ENCODE measurements around the gene ZBTB45.

The ZBTB45 gene

DNA sequence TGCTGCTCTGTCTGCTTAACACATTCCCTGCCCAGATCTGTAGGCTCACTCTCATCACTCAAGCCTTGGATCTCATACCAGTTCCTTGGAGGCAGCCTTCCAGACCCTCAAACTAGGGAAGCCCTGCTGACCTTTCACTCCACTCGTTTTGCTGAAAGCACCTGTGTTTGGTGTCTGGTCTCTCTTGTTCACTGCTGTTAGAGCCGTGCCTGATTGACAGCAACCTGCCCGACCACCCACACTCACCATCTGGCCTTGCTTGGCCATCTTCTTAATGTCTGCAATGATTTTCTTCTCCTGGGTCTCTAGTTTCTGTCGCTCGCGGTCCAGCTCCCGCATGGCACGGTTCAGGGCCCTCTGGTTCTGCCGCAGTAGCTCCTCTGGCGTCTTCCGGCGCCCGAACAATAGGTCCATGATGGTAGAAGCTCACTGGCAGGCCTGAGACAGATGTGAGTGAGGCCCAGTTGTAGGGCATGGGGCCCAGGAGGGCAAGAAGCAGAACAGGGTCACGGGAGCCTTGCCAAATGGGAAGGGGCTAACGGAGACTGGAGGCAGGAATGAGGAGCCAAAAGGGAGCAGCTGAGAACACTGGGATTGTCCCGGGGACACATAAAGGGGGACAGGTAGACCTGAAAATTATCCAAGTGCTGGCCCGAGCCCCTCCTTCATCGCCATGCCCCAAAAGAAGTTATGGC is 34.3 kb upstream of the ZBTB45 start:
- Histone ChIP-seq H3K9me3 (ENCODE audit: control insufficient read depth in 2 of 2, low read length in 2 of 2) (no peaks in the 10 kb centered on the region), H3K4me1 (ENCODE audit: control insufficient read depth, insufficient read depth, low read length) (peaks cover 44% of the 10 kb centered on the region), H3K9ac (ENCODE audit: low read length in 2 of 2) (peak overlapping the region; percentile 95 to 97), H3K36me3 (ENCODE audit: control insufficient read depth in 2 of 2, insufficient read depth in 2 of 2, low read length in 2 of 2) (peaks cover 46 to 48% of the 10 kb centered on the region in 2 donors), H3K27me3 (ENCODE audit: control insufficient read depth in 1 of 2, insufficient read depth in 2 of 2, low read length in 2 of 2) (no peaks in the 10 kb centered on the region), H3K27ac (ENCODE audit: low read length) (peak overlapping the region; percentile 95), H3K4me3 (ENCODE audit: low read length in 2 of 2) (peak overlapping the region; percentile 84 to 98)

GRCh38 chr19:58552655-58553054 is 33.0 kb upstream of the ZBTB45 start:
- H3K9me3 ChIP-seq (ENCODE audit: control insufficient read depth in 2 of 2, low read length in 2 of 2), result no peaks in the 10 kb centered on the region
- no peak overlapping the region for H3K4me3 ChIP-seq (ENCODE audit: low read length in 2 of 2)
- peaks cover 58 to 61% of the 10 kb centered on the region in 2 donors for H3K36me3 ChIP-seq (ENCODE audit: control insufficient read depth in 2 of 2, insufficient read depth in 2 of 2, low read length in 2 of 2)
- H3K9ac ChIP-seq (ENCODE audit: low read length in 2 of 2), result no peak overlapping the region
- peaks cover 41% of the 10 kb centered on the region for H3K4me1 ChIP-seq (ENCODE audit: control insufficient read depth, insufficient read depth, low read length)
- H3K27me3 ChIP-seq (ENCODE audit: control insufficient read depth in 1 of 2, insufficient read depth in 2 of 2, low read length in 2 of 2), result no peaks in the 10 kb centered on the region
- H3K27ac ChIP-seq (ENCODE audit: low read length), result no peak overlapping the region

- peaks cover 39% of the 10 kb centered on the region for H3K4me1 ChIP-seq (ENCODE audit: control insufficient read depth, insufficient read depth, low read length)
- no peaks in the 10 kb centered on the region for H3K9me3 ChIP-seq (ENCODE audit: control insufficient read depth in 2 of 2, low read length in 2 of 2)
- H3K27me3 ChIP-seq (ENCODE audit: control insufficient read depth in 1 of 2, insufficient read depth in 2 of 2, low read length in 2 of 2), result no peaks in the 10 kb centered on the region
- H3K27ac ChIP-seq (ENCODE audit: low read length), result no peak overlapping the region
- peaks cover 64 to 65% of the 10 kb centered on the region in 2 donors for H3K36me3 ChIP-seq (ENCODE audit: control insufficient read depth in 2 of 2, insufficient read depth in 2 of 2, low read length in 2 of 2)
- no peak overlapping the region for H3K9ac ChIP-seq (ENCODE audit: low read length in 2 of 2)
- no peak overlapping the region for H3K4me3 ChIP-seq (ENCODE audit: low read length in 2 of 2)
These were observed 32.2 kb upstream of the ZBTB45 start for GRCh38 chr19:58551577-58552471.

DNA sequence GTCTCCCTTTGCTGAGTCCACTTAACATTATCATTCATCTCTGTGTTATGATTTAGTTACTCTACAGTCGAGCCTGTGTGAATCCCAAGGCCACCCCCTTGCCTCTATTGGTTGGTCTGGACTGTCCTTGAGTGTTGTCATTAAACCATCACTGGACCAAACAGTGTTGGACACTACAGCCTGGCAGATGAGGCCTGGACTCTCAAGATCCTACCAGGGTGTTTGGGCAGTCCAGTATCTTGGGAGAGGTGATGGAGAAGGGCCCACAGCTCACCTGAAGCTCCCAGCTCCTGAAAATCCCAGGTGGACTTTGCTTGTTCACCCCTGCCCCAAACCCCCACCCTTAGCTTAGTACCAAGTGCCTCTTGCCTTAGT is 31.5 kb upstream of the ZBTB45 start:
- Histone ChIP-seq H3K4me3 (ENCODE audit: low read length in 2 of 2) (no peak overlapping the region), H3K9me3 (ENCODE audit: control insufficient read depth in 2 of 2, low read length in 2 of 2) (no peaks in the 10 kb centered on the region), H3K27me3 (ENCODE audit: control insufficient read depth in 1 of 2, insufficient read depth in 2 of 2, low read length in 2 of 2) (no peaks in the 10 kb centered on the region), H3K4me1 (ENCODE audit: control insufficient read depth, insufficient read depth, low read length) (peaks cover 39% of the 10 kb centered on the region), H3K27ac (ENCODE audit: low read length) (no peak overlapping the region), H3K36me3 (ENCODE audit: control insufficient read depth in 2 of 2, insufficient read depth in 2 of 2, low read length in 2 of 2) (peaks cover 58 to 61% of the 10 kb centered on the region in 2 donors), H3K9ac (ENCODE audit: low read length in 2 of 2) (no peak overlapping the region)

DNA sequence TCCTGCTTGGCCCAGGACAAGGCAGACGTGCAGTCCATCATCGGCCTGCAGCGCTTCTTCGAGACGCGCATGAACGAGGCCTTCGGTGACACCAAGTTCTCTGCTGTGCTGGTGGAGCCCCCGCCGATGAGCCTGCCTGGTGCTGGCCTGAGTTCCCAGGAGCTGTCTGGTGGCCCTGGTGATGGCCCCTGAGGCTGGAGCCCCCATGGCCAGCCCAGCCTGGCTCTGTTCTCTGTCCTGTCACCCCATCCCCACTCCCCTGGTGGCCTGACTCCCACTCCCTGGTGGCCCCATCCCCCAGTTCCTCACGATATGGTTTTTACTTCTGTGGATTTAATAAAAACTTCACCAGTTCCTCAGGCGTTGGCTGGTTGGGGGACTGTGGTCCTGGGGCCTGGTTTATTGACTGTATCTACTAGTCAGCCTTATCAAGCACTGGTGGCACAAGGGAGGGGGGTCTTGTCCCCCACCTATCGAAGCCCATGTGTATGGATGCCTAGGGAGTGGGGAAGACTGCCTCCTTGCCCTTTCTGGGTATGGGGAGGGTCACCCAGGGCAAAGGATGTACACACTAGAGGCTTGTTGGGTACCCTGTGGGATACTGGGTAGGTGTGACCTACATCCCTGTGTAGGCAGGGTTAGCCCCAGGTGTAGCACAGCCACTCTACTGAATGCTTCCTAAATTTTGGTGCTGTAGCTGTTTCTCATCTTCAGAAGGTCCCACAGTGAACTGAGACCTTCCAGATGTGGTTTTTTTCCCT is 30.9 kb upstream of the ZBTB45 start:
- Histone ChIP-seq H3K36me3 (ENCODE audit: control insufficient read depth in 2 of 2, insufficient read depth in 2 of 2, low read length in 2 of 2) (peaks cover 58 to 62% of the 10 kb centered on the region in 2 donors), H3K9ac (ENCODE audit: low read length in 2 of 2) (no peak overlapping the region), H3K9me3 (ENCODE audit: control insufficient read depth in 2 of 2, low read length in 2 of 2) (no peaks in the 10 kb centered on the region), H3K4me3 (ENCODE audit: low read length in 2 of 2) (no peak overlapping the region), H3K4me1 (ENCODE audit: control insufficient read depth, insufficient read depth, low read length) (peaks cover 42% of the 10 kb centered on the region), H3K27ac (ENCODE audit: low read length) (no peak overlapping the region), H3K27me3 (ENCODE audit: control insufficient read depth in 1 of 2, insufficient read depth in 2 of 2, low read length in 2 of 2) (no peaks in the 10 kb centered on the region)

DNA sequence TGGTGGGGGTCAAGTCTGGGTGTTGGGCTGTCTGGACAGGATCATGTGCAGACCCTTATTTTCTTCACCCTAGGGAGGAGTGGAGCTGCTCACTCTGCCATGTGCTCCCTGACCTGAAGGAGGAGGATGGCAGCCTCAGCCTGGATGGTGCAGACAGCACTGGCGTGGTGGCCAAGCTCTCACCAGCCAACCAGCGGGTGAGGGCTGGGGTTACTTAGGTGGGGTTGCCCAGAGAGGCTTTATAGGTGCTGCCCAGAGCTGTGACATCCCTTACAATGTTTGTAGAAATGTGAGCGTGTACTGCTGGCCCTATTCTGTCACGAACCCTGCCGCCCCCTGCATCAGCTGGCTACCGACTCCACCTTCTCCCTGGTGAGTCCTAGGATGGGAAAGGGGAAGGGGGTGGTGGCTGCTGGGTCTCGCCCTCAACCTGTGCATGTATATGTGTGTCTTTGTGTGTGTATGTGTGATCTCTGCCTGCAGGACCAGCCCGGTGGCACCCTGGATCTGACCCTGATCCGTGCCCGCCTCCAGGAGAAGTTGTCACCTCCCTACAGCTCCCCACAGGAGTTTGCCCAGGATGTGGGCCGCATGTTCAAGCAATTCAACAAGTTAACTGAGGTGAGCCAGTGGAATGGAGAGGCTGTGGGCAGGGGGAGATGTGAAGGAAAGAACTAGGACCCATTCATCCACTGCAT is 30.2 kb upstream of the ZBTB45 start:
- Histone ChIP-seq H3K27me3 (ENCODE audit: control insufficient read depth in 1 of 2, insufficient read depth in 2 of 2, low read length in 2 of 2) (no peaks in the 10 kb centered on the region), H3K27ac (ENCODE audit: low read length) (no peak overlapping the region), H3K9me3 (ENCODE audit: control insufficient read depth in 2 of 2, low read length in 2 of 2) (no peaks in the 10 kb centered on the region), H3K9ac (ENCODE audit: low read length in 2 of 2) (no peak overlapping the region), H3K4me1 (ENCODE audit: control insufficient read depth, insufficient read depth, low read length) (peaks cover 43% of the 10 kb centered on the region), H3K4me3 (ENCODE audit: low read length in 2 of 2) (no peak overlapping the region), H3K36me3 (ENCODE audit: control insufficient read depth in 2 of 2, insufficient read depth in 2 of 2, low read length in 2 of 2) (peaks cover 58 to 62% of the 10 kb centered on the region in 2 donors)

GRCh38 chr19:58548859-58549663 is 29.5 kb upstream of the ZBTB45 start:
- no peaks in the 10 kb centered on the region for H3K9me3 ChIP-seq (ENCODE audit: control insufficient read depth in 2 of 2, low read length in 2 of 2)
- H3K4me3 ChIP-seq (ENCODE audit: low read length in 2 of 2), result no peak overlapping the region
- H3K27ac ChIP-seq (ENCODE audit: low read length), result no peak overlapping the region
- no peaks in the 10 kb centered on the region for H3K27me3 ChIP-seq (ENCODE audit: control insufficient read depth in 1 of 2, insufficient read depth in 2 of 2, low read length in 2 of 2)
- H3K4me1 ChIP-seq (ENCODE audit: control insufficient read depth, insufficient read depth, low read length), result peaks cover 39% of the 10 kb centered on the region
- H3K36me3 ChIP-seq (ENCODE audit: control insufficient read depth in 2 of 2, insufficient read depth in 2 of 2, low read length in 2 of 2), result peaks cover 58 to 62% of the 10 kb centered on the region in 2 donors
- H3K9ac ChIP-seq (ENCODE audit: low read length in 2 of 2), result no peak overlapping the region

DNA sequence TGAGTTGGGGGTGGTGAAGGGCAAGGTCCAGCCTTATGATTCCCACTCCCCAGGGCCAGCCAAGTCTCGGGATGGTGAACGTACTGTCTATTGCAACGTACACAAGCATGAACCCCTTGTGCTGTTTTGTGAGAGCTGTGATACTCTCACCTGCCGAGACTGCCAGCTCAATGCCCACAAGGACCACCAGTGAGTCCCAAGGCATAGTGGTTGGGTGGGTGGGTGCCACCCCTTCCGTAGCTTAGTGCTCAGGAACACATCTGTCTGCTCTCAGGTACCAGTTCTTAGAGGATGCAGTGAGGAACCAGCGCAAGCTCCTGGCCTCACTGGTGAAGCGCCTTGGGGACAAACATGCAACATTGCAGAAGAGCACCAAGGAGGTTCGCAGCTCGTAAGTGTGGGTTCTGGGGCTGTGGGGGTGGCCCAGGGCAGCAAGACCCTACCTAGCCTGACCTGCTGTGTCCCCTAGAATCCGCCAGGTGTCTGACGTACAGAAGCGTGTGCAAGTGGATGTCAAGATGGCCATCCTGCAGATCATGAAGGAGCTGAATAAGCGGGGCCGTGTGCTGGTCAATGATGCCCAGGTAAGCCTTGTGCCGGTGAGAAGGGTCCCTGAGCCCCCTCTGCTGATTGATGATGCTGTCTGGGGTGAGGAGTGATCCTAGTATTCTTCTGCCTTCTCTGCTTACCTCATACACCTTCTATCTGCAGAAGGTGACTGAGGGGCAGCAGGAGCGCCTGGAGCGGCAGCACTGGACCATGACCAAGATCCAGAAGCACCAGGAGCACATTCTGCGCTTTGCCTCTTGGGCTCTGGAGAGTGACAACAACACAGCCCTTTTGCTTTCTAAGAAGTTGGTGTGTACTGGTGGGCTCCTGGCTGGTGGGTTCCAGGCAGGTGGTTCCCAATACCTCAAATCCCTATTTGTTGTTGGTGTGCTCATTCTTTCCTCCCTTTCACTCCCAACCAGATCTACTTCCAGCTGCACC is 28.0 kb upstream of the ZBTB45 start:
- no peak overlapping the region for H3K27ac ChIP-seq (ENCODE audit: low read length)
- H3K4me3 ChIP-seq (ENCODE audit: low read length in 2 of 2), result no peak overlapping the region
- no peak overlapping the region for H3K9ac ChIP-seq (ENCODE audit: low read length in 2 of 2)
- H3K36me3 ChIP-seq (ENCODE audit: control insufficient read depth in 2 of 2, insufficient read depth in 2 of 2, low read length in 2 of 2), result peaks cover 55 to 59% of the 10 kb centered on the region in 2 donors
- no peaks in the 10 kb centered on the region for H3K9me3 ChIP-seq (ENCODE audit: control insufficient read depth in 2 of 2, low read length in 2 of 2)
- H3K4me1 ChIP-seq (ENCODE audit: control insufficient read depth, insufficient read depth, low read length), result peaks cover 37% of the 10 kb centered on the region
- H3K27me3 ChIP-seq (ENCODE audit: control insufficient read depth in 1 of 2, insufficient read depth in 2 of 2, low read length in 2 of 2), result no peaks in the 10 kb centered on the region

DNA sequence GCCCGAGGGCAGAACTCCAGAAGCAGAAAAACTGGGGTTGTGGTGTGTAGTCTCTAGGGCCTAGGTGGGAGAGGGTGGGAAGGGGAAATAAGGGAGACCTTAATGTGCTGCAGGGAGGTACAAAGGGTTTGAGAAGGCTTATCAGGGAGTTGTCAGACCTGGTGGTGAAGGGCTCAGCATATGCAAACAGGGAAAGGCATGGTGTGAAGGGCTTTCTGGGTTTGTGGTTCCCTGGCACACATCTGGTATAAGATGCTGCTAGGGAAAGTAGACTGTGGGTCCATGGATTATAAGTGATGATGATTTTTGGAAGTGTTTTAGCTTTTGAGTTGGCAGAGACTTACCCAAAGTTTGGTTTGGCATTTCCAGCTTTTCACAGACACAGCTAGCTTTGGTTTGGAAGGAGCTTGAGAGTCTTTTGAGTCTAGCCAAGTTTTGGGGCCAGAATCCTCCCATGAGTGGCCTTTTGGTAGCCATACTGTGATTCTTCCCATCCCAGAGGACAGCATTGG is 26.5 kb upstream of the ZBTB45 start:
- no peaks in the 10 kb centered on the region for H3K9me3 ChIP-seq (ENCODE audit: control insufficient read depth in 2 of 2, low read length in 2 of 2)
- H3K9ac ChIP-seq (ENCODE audit: low read length in 2 of 2), result peak overlapping the region; percentile 65 to 69
- peaks cover 35% of the 10 kb centered on the region for H3K4me1 ChIP-seq (ENCODE audit: control insufficient read depth, insufficient read depth, low read length)
- no peaks in the 10 kb centered on the region for H3K27me3 ChIP-seq (ENCODE audit: control insufficient read depth in 1 of 2, insufficient read depth in 2 of 2, low read length in 2 of 2)
- no peak overlapping the region for H3K27ac ChIP-seq (ENCODE audit: low read length)
- H3K4me3 ChIP-seq (ENCODE audit: low read length in 2 of 2), result peak overlapping the region; percentile 67 to 93
- peaks cover 40 to 44% of the 10 kb centered on the region in 2 donors for H3K36me3 ChIP-seq (ENCODE audit: control insufficient read depth in 2 of 2, insufficient read depth in 2 of 2, low read length in 2 of 2)

Data from stomach smooth muscle (tissue), 2 donors.